Neural cell (in vitro differentiated cells): ENCODE data around the gene LLGL2. TPM values are rescaled to one million over a fixed set of nuclear protein-coding genes. Genes with fewer than 3 reads are reported as not detected.

Experiments used
- H2AFZ ChIP-seq: fragments of 200-600, 300-800 bp; sonication (generic), shearing (Covaris generic); 2 replicates; pipeline ENCODE4 v1.6.0; 2014; ENCODE audit warnings: low read depth, mild to moderate bottlenecking, antibody characterized with exemption, low read length, moderate library complexity
- H3F3A ChIP-seq: fragments of 200-600 bp; shearing (Covaris generic); 2 replicates; pipeline ENCODE4 v1.6.1; 2016; ENCODE audit warnings: mild to moderate bottlenecking, moderate library complexity, mixed read lengths, antibody characterized with exemption, low read length; ENCODE audit not compliant: insufficient read depth, poor library complexity, severe bottlenecking
- H3K27ac ChIP-seq: fragments of 200-600, 300-800 bp; sonication (generic), shearing (Covaris generic); 2 replicates; pipeline ENCODE4 v1.5.1; 2014; ENCODE audit warnings: mild to moderate bottlenecking, low read length, moderate library complexity
- H3K27me3 ChIP-seq: fragments of 300-800, 200-600 bp; sonication (generic), shearing (Covaris generic); 2 replicates; pipeline ENCODE4 v1.6.0; 2014; ENCODE audit warnings: mild to moderate bottlenecking, low read depth, low read length, moderate library complexity; ENCODE audit not compliant: insufficient read depth
- H3K36me3 ChIP-seq: fragments of 300-800, 200-600 bp; sonication (generic), shearing (Covaris generic); 2 replicates; pipeline ENCODE4 v1.5.1; 2014; ENCODE audit warnings: mild to moderate bottlenecking, antibody characterized with exemption, low read length, moderate library complexity; ENCODE audit not compliant: insufficient read depth
- H3K4me2 ChIP-seq: fragments of 300-800, 200-600 bp; sonication (generic), shearing (Covaris generic); 2 replicates; pipeline ENCODE4 v1.6.0; 2014; ENCODE audit warnings: mild to moderate bottlenecking, low read length
- H3K4me3 ChIP-seq: fragments of 300-800, 200-600 bp; sonication (generic), shearing (Covaris generic); 2 replicates; pipeline ENCODE4 v1.5.1; 2014; ENCODE audit warnings: mild to moderate bottlenecking, low read length, moderate library complexity
- H3K79me2 ChIP-seq: fragments of 200-600 bp; shearing (Covaris generic); replicated peaks from 2 replicates; pipeline ENCODE4 v1.6.0; 2014; ENCODE audit warnings: mild to moderate bottlenecking, low read length, moderate library complexity; ENCODE audit not compliant: insufficient read depth
- H3K9ac ChIP-seq: fragments of 300-800, 200-600 bp; sonication (generic), shearing (Covaris generic); 2 replicates; pipeline ENCODE4 v1.6.1; 2016; ENCODE audit warnings: mild to moderate bottlenecking, low read length, mixed read lengths
- H3K9me2 ChIP-seq: fragments of 200-600 bp; shearing (Covaris generic); 2 replicates; pipeline ENCODE4 v1.6.1; 2016; ENCODE audit warnings: mild to moderate bottlenecking, low read length, mixed read lengths; ENCODE audit not compliant: insufficient read depth
- H3K9me3 ChIP-seq: fragments of 200-600, 300-800 bp; sonication (generic), shearing (Covaris generic); 2 replicates; pipeline ENCODE4 v1.6.1; 2016; ENCODE audit warnings: mild to moderate bottlenecking, mixed run types, low read length, moderate library complexity, mixed read lengths
- H4K20me1 ChIP-seq: fragments of 200-600 bp; shearing (Covaris generic); 2 replicates; pipeline ENCODE4 v1.6.1; 2016; ENCODE audit warnings: mild to moderate bottlenecking, mixed run types; ENCODE audit not compliant: insufficient read depth
- CTCF ChIP-seq: fragments of 450-650 bp; IDR thresholded peaks from 2 replicates; pipeline ENCODE4 v1.5.1; 2014; ENCODE audit warnings: antibody characterized with exemption, mild to moderate bottlenecking, moderate library complexity; ENCODE audit not compliant: poor library complexity, severe bottlenecking
- EP300 ChIP-seq: fragments of 450-650 bp; conservative IDR thresholded peaks from 2 replicates; pipeline ENCODE4 v1.6.1; 2014; ENCODE audit warnings: antibody characterized with exemption, mild to moderate bottlenecking, moderate library complexity; ENCODE audit not compliant: poor library complexity, severe bottlenecking
- EZH2 ChIP-seq: fragments of 200-600, 300-800 bp; shearing (Covaris generic), sonication (generic); IDR thresholded peaks from 2 replicates; pipeline ENCODE4 v1.6.1; 2014; ENCODE audit warnings: antibody characterized with exemption, low read length, borderline replicate concordance, mild to moderate bottlenecking; ENCODE audit not compliant: insufficient read depth, poor library complexity, severe bottlenecking
- MXI1 ChIP-seq: fragments of 450-650 bp; conservative IDR thresholded peaks from 2 replicates; pipeline ENCODE4 v1.6.1; 2014; ENCODE audit warnings: antibody characterized with exemption, mild to moderate bottlenecking; ENCODE audit not compliant: poor library complexity, severe bottlenecking
- POLR2AphosphoS5 ChIP-seq: IDR thresholded peaks from 2 replicates; pipeline ENCODE4 v1.6.1; 2012
- RAD21 ChIP-seq: fragments of 450-650 bp; conservative IDR thresholded peaks from 2 replicates; pipeline ENCODE4 v1.6.1; 2014; ENCODE audit warnings: antibody characterized with exemption, mild to moderate bottlenecking, moderate library complexity
- SMC3 ChIP-seq: fragments of 450-650 bp; conservative IDR thresholded peaks from 2 replicates; pipeline ENCODE4 v1.6.1; 2014; ENCODE audit warnings: antibody characterized with exemption, mild to moderate bottlenecking, moderate library complexity; ENCODE audit not compliant: poor library complexity
- TAF1 ChIP-seq: IDR thresholded peaks from 2 replicates; pipeline ENCODE4 v1.6.1; 2012; ENCODE audit warnings: low read depth
- polyA plus RNA-seq: library from polyadenylated mRNA; depleted of rRNA; stranded (reverse); fragments of >200 nt; gene quantifications from 2 replicates; pipeline ENCODE4 v1.2.3, GENCODE V29; 2014
- TF ChIP-seq, protein P1 (sequence below): IDR thresholded peaks from 2 replicates; pipeline ENCODE4 v1.6.1; 2012; ENCODE audit warnings: borderline replicate concordance

LLGL2 gene
- polyA plus RNA-seq, 1 donor from 2014 or later, result 0.95 TPM

GRCh38 chr17:75486951-75487350, 38.5 kb upstream of the LLGL2 start:
- no peak for TF ChIP-seq EZH2
- TF ChIP-seq CTCF, result no peak
- no peak for TF ChIP-seq TAF1
- TF ChIP-seq EP300, result no peak
- no peak for TF ChIP-seq MXI1
- TF ChIP-seq POLR2AphosphoS5, result no peak
- no peak for TF ChIP-seq RAD21
- TF ChIP-seq, protein P1, sequence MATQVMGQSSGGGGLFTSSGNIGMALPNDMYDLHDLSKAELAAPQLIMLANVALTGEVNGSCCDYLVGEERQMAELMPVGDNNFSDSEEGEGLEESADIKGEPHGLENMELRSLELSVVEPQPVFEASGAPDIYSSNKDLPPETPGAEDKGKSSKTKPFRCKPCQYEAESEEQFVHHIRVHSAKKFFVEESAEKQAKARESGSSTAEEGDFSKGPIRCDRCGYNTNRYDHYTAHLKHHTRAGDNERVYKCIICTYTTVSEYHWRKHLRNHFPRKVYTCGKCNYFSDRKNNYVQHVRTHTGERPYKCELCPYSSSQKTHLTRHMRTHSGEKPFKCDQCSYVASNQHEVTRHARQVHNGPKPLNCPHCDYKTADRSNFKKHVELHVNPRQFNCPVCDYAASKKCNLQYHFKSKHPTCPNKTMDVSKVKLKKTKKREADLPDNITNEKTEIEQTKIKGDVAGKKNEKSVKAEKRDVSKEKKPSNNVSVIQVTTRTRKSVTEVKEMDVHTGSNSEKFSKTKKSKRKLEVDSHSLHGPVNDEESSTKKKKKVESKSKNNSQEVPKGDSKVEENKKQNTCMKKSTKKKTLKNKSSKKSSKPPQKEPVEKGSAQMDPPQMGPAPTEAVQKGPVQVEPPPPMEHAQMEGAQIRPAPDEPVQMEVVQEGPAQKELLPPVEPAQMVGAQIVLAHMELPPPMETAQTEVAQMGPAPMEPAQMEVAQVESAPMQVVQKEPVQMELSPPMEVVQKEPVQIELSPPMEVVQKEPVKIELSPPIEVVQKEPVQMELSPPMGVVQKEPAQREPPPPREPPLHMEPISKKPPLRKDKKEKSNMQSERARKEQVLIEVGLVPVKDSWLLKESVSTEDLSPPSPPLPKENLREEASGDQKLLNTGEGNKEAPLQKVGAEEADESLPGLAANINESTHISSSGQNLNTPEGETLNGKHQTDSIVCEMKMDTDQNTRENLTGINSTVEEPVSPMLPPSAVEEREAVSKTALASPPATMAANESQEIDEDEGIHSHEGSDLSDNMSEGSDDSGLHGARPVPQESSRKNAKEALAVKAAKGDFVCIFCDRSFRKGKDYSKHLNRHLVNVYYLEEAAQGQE, result no peak
- no peak for TF ChIP-seq SMC3
- Histone ChIP-seq H3K4me3 (no peak overlapping the region), H3K27me3 (no peaks in the 10 kb centered on the region), H3F3A (no peaks in the 10 kb centered on the region), H3K79me2 (no peaks in the 10 kb centered on the region), H2AFZ (no peak overlapping the region), H3K36me3 (no peaks in the 10 kb centered on the region), H3K9me2 (no peaks in the 10 kb centered on the region), H3K9me3 (no peaks in the 10 kb centered on the region), H4K20me1 (no peaks in the 10 kb centered on the region), H3K4me2 (no peak overlapping the region), H3K27ac (no peak overlapping the region), H3K9ac (no peak overlapping the region)

- Histone ChIP-seq H3K4me2 (no peak overlapping the region), H3K27ac (no peak overlapping the region), H2AFZ (no peak overlapping the region), H3K9ac (no peak overlapping the region), H3K9me2 (no peaks in the 10 kb centered on the region), H3F3A (no peaks in the 10 kb centered on the region), H3K27me3 (no peaks in the 10 kb centered on the region), H3K36me3 (no peaks in the 10 kb centered on the region), H4K20me1 (no peaks in the 10 kb centered on the region), H3K9me3 (no peaks in the 10 kb centered on the region), H3K79me2 (no peaks in the 10 kb centered on the region), H3K4me3 (no peak overlapping the region)
- TF ChIP-seq, protein P1, result no peak
- no peak for TF ChIP-seq CTCF
- no peak for TF ChIP-seq EZH2
- no peak for TF ChIP-seq MXI1
- no peak for TF ChIP-seq SMC3
- TF ChIP-seq TAF1, result no peak
- no peak for TF ChIP-seq RAD21
- no peak for TF ChIP-seq EP300
- no peak for TF ChIP-seq POLR2AphosphoS5
Observed at GRCh38 chr17:75487351-75488070, 38.0 kb upstream of the LLGL2 start.
